CD14-positive monocyte (primary cell): ENCODE measurements around the gene AZIN2. TPM values are rescaled to one million over a fixed set of nuclear protein-coding genes. Genes with fewer than 3 reads are reported as not detected.

ENCODE experiments used
- DNase-seq, 3 donors: peaks; one replicate each; pipeline ENCODE4 v3.0.0-alpha.2; 2011 to 2022
- H2AFZ ChIP-seq: 2 replicates; pipeline ENCODE4 v1.6.0; 2012; ENCODE audit warnings: mild to moderate bottlenecking, low read depth, low read length, inconsistent platforms; ENCODE audit not compliant: insufficient read depth, poor library complexity, severe bottlenecking
- H3K27ac ChIP-seq, 2 donors: 1 replicate in 1 of 2; 2 replicates in 1 of 2; pipeline ENCODE4 v1.5.1; 2012 to 2013; ENCODE audit warnings: low read length in 2 of 2, control low read depth in 1 of 2, inconsistent platforms in 1 of 2, low read depth in 1 of 2, mild to moderate bottlenecking in 1 of 2
- H3K27me3 ChIP-seq, 2 donors: one replicate each; pipeline versions ENCODE4 v1.6.0 to v1.6.1; 2011 to 2013; ENCODE audit warnings: low read length in 2 of 2; ENCODE audit not compliant: control insufficient read depth in 2 of 2, insufficient read depth in 2 of 2
- H3K36me3 ChIP-seq, 2 donors: replicated peaks in 1 of 2; 1 replicate in 1 of 2; 2 replicates in 1 of 2; pipeline versions ENCODE4 v1.5.1 to v1.6.1; 2012 to 2013; ENCODE audit warnings: low read length in 2 of 2, control low read depth in 1 of 2, inconsistent platforms in 1 of 2, mild to moderate bottlenecking in 1 of 2; ENCODE audit not compliant: insufficient read depth in 2 of 2, control insufficient read depth in 1 of 2
- H3K4me1 ChIP-seq, 2 donors: 1 replicate in 1 of 2; 2 replicates in 1 of 2; pipeline versions ENCODE4 v1.5.1 to v1.6.1; 2012 to 2013; ENCODE audit warnings: low read length in 2 of 2, control low read depth in 1 of 2, inconsistent platforms in 1 of 2, mild to moderate bottlenecking in 1 of 2, moderate library complexity in 1 of 2; ENCODE audit not compliant: insufficient read depth in 2 of 2, control insufficient read depth in 1 of 2
- H3K4me2 ChIP-seq: replicated peaks from 2 replicates; pipeline ENCODE3; 2012; ENCODE audit warnings: low read length, moderate library complexity, mild to moderate bottlenecking; ENCODE audit not compliant: poor library complexity, severe bottlenecking; ENCODE audit errors: extremely low read depth
- H3K4me3 ChIP-seq, 3 experiments: fragments of 200-600 bp in 1 of 3; sonication (generic) in 1 of 3; replicated peaks in 1 of 3; 1 replicate in 2 of 3; 2 replicates in 1 of 3; pipeline ENCODE4 v1.5.1; 2011 to 2013; ENCODE audit warnings: low read length in 3 of 3, mild to moderate bottlenecking in 3 of 3, control low read depth in 2 of 3, low read depth in 2 of 3, inconsistent platforms in 1 of 3, moderate library complexity in 1 of 3
- H3K79me2 ChIP-seq: 2 replicates; pipeline ENCODE4 v1.6.0; 2012; ENCODE audit warnings: mild to moderate bottlenecking, control low read depth, inconsistent platforms, low read length, moderate library complexity; ENCODE audit not compliant: insufficient read depth
- H3K9ac ChIP-seq: 2 replicates; pipeline ENCODE4 v1.6.0; 2017; ENCODE audit warnings: low read length, mild to moderate bottlenecking; ENCODE audit not compliant: insufficient read depth, poor library complexity, severe bottlenecking
- H3K9me3 ChIP-seq, 2 donors: replicated peaks in 1 of 2; 1 replicate in 1 of 2; 2 replicates in 1 of 2; pipeline versions ENCODE4 v1.5.1 to v1.6.1; 2012 to 2013; ENCODE audit warnings: low read length in 2 of 2, control low read depth in 1 of 2; ENCODE audit not compliant: control insufficient read depth in 1 of 2, insufficient read depth in 1 of 2
- H4K20me1 ChIP-seq: 2 replicates; pipeline ENCODE4 v1.6.0; 2012; ENCODE audit warnings: mild to moderate bottlenecking, low read length, control low read depth, moderate library complexity; ENCODE audit not compliant: insufficient read depth
- H3K27ac Mint-ChIP-seq, 7 donors: one replicate each; pipeline ENCODE4 v1.8.0; 2020; ENCODE audit warnings: mild to moderate bottlenecking in 7 of 7, mixed read lengths in 7 of 7, moderate library complexity in 6 of 7, inconsistent platforms in 2 of 7
- H3K27me3 Mint-ChIP-seq, 3 donors: one replicate each; pipeline ENCODE4 v1.8.0; 2021 to 2022; ENCODE audit warnings: low read depth in 3 of 3, mild to moderate bottlenecking in 3 of 3, mixed read lengths in 3 of 3, moderate library complexity in 3 of 3, inconsistent platforms in 1 of 3
- H3K36me3 Mint-ChIP-seq, 2 donors: one replicate each; pipeline ENCODE4 v1.8.0; 2020; ENCODE audit warnings: mixed read lengths in 2 of 2, inconsistent platforms in 1 of 2, mild to moderate bottlenecking in 1 of 2
- H3K4me1 Mint-ChIP-seq: one replicate; pipeline ENCODE4 v1.8.0; 2020; ENCODE audit warnings: mild to moderate bottlenecking, mixed read lengths
- H3K4me3 Mint-ChIP-seq, 2 donors: one replicate each; pipeline ENCODE4 v1.8.0; 2020; ENCODE audit warnings: mild to moderate bottlenecking in 2 of 2, mixed read lengths in 2 of 2, moderate library complexity in 1 of 2
- H3K9me3 Mint-ChIP-seq, 7 donors: one replicate each; pipeline ENCODE4 v1.8.0; 2020 to 2022; ENCODE audit warnings: mixed read lengths in 7 of 7, mild to moderate bottlenecking in 6 of 7, moderate library complexity in 6 of 7, inconsistent platforms in 2 of 7
- WGBS: methylation state at CpG from one replicate; pipeline ENCODE4 v1.1.5; 2013; ENCODE audit warnings: missing lambda C conversion rate; ENCODE audit not compliant: insufficient coverage; 5-methylcytosine and 5-hydroxymethylcytosine counted together
- intact Hi-C, 2 donors: fragments of 100-400 bp; cut with micrococcal nuclease; formaldehyde crosslinking; loops; one replicate each; pipeline versions ENCODE4 v1.15.0 to v1.15.1; 2023
- polyA plus RNA-seq, 3 donors: library from polyadenylated mRNA; depleted of rRNA in 1 of 3; unstranded in 2 of 3; stranded (reverse) in 1 of 3; fragments of 300-500 nt in 2 of 3; fragments of >200 nt in 1 of 3; fragmentation: Illumina TruSeq in 2 of 3; gene quantifications; 1 replicate in 2 of 3; 2 replicates in 1 of 3; pipeline ENCODE4 v1.2.3, GENCODE V29; 2012 to 2021
- TF ChIP-seq, protein P1 (sequence below): fragments of 200-600 bp; IDR thresholded peaks from one replicate; pipeline ENCODE4 v1.8.0; 2022; ENCODE audit warnings: antibody characterized with exemption, mild to moderate bottlenecking

AZIN2 gene
- polyA plus RNA-seq, 3 donors: 0.03 to 0.89 TPM; not detected in 1

GRCh38 chr1:33137800-33138199 lies 56.8 kb downstream of the AZIN2 start:
- Mint-ChIP-seq H3K27me3 (peaks cover 0 to 3% (median 0%) of the 10 kb centered on the region in 3 donors), H3K4me3 (no peak overlapping the region), H3K36me3 (peaks cover 0 to 2% of the 10 kb centered on the region in 2 donors), H3K27ac (no peak overlapping the region), H3K9me3 (no peaks in the 10 kb centered on the region), H3K4me1 (peaks cover 2% of the 10 kb centered on the region)
- H3K27me3 ChIP-seq: no peaks in the 10 kb centered on the region
- TF ChIP-seq, protein P1, sequence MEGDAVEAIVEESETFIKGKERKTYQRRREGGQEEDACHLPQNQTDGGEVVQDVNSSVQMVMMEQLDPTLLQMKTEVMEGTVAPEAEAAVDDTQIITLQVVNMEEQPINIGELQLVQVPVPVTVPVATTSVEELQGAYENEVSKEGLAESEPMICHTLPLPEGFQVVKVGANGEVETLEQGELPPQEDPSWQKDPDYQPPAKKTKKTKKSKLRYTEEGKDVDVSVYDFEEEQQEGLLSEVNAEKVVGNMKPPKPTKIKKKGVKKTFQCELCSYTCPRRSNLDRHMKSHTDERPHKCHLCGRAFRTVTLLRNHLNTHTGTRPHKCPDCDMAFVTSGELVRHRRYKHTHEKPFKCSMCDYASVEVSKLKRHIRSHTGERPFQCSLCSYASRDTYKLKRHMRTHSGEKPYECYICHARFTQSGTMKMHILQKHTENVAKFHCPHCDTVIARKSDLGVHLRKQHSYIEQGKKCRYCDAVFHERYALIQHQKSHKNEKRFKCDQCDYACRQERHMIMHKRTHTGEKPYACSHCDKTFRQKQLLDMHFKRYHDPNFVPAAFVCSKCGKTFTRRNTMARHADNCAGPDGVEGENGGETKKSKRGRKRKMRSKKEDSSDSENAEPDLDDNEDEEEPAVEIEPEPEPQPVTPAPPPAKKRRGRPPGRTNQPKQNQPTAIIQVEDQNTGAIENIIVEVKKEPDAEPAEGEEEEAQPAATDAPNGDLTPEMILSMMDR: peak; percentile 37
- H3K27ac ChIP-seq: no peak overlapping the region
- DNase-seq: no peak
- intact Hi-C loops: no loop called here
- no peak overlapping the region for H3K4me2 ChIP-seq
- H3K9me3 ChIP-seq: no peaks in the 10 kb centered on the region
- H3K36me3 ChIP-seq: no peaks in the 10 kb centered on the region
- no peak overlapping the region for H2AFZ ChIP-seq
- WGBS: 58% methylated on average over 7 of the region's 8 CpGs
- H3K4me3 ChIP-seq: no peak overlapping the region
- no peaks in the 10 kb centered on the region for H3K79me2 ChIP-seq
- H4K20me1 ChIP-seq: no peaks in the 10 kb centered on the region
- no peaks in the 10 kb centered on the region for H3K4me1 ChIP-seq
- H3K9ac ChIP-seq: no peak overlapping the region

DNA sequence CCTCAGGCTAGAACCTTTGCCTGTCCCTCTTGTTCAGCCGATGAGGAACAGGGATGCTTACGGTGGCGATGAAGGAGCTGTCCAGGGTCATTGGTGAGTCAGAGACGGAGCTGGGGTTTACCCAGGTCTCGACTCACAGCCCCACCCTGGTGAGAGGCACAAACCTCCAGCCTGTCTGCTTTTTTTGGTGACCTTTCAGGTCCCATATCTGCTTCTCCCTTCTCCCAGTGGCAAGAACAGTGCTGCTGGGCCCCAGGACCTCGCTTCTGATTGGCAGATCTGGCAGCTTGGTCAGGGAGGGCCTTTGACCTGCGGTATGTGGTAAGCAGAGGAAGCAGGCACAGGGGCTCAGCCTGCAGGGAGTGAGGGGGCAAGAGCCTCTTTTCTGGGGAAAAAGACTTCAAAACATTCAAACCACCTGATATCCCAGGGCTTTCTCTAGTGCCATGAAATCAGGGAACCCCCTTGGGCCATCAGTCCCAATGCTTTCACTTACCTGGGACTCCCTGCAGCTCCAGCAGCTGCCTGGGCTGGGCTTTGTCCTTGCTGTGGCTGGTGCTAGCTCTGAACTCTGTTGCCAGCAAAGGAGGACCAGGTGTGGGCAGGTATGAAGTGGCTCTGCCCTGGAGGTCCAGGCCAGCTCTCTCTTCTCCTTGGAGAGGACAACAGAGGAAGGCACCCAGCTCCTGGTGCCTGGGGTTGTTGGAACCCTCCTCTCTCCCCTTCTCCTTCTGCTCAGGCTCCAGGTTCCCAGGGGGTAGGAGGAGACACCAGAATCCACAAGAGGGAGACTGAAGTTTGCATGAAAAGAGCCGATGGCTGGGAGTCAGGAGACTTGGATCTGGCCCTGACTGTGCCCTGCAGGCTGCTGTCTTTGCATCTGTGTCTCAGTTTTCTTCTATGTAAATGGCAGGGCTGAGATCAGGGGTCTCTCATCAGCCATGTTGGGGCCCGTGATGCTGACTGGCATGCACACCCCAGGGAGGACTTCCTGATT lies 59.5 kb downstream of the AZIN2 start:
- Histone ChIP-seq H3K27me3 (no peaks in the 10 kb centered on the region), H3K27ac (no peak overlapping the region), H2AFZ (no peak overlapping the region), H3K36me3 (peaks cover 0 to 11% of the 10 kb centered on the region in 2 donors), H3K4me1 (no peaks in the 10 kb centered on the region), H3K9me3 (no peaks in the 10 kb centered on the region), H3K4me3 (no peak overlapping the region), H3K4me2 (no peak overlapping the region), H3K79me2 (no peaks in the 10 kb centered on the region), H4K20me1 (no peaks in the 10 kb centered on the region), H3K9ac (no peak overlapping the region)
- Mint-ChIP-seq H3K36me3 (peaks cover 4 to 13% of the 10 kb centered on the region in 2 donors), H3K9me3 (no peaks in the 10 kb centered on the region), H3K27me3 (peaks cover 0 to 5% (median 0%) of the 10 kb centered on the region in 3 donors), H3K27ac (no peak overlapping the region), H3K4me3 (no peak overlapping the region), H3K4me1 (peaks cover under 1% of the 10 kb centered on the region)
- TF ChIP-seq, protein P1: no peak
- DNase-seq: peak in 1 of 3 donors; percentile 39
- 69% methylated on average over 5 of the region's 9 CpGs for WGBS
- intact Hi-C loops: no loop called here
